HS-5 (cell line): ENCODE data around the gene CHAT.

Source experiments
- DNase-seq: peaks from one replicate; pipeline ENCODE4 v3.0.0-alpha.2; 2012; ENCODE audit warnings: low read depth

CHAT gene

GRCh38 chr10:49613882-49614241 is at the start of gene CHAT:
CHAT (plus strand) TSS chr10:49614037; CDS start chr10:49614190, 153 bp downstream.
- DNase-seq, result no peak

- no peak for DNase-seq
Measured at GRCh38 chr10:49564461-49565009, 49.3 kb upstream of the CHAT start.

- DNase-seq, result no peak
Measured at GRCh38 chr10:49567810-49568209, 46.0 kb upstream of the CHAT start.

GRCh38 chr10:49568235-49568634 is 45.6 kb upstream of the CHAT start:
- no peak for DNase-seq

- DNase-seq, result no peak
Measured at GRCh38 chr10:49569031-49569631, 44.7 kb upstream of the CHAT start.

GRCh38 chr10:49571388-49571787 is 42.4 kb upstream of the CHAT start:
- no peak for DNase-seq

GRCh38 chr10:49572594-49573114 is 41.2 kb upstream of the CHAT start:
- DNase-seq, result no peak

- DNase-seq, result no peak
Measured at GRCh38 chr10:49575489-49576072, 38.3 kb upstream of the CHAT start.

GRCh38 chr10:49577182-49577925 is 36.5 kb upstream of the CHAT start:
- no peak for DNase-seq

- DNase-seq, result no peak
Measured at GRCh38 chr10:49578392-49578791, 35.4 kb upstream of the CHAT start.

GRCh38 chr10:49579621-49580020 is 34.2 kb upstream of the CHAT start:
- DNase-seq, result no peak

GRCh38 chr10:49585387-49585786 is 28.4 kb upstream of the CHAT start:
- DNase-seq, result no peak

GRCh38 chr10:49587981-49588380 is 25.9 kb upstream of the CHAT start:
- DNase-seq, result no peak

GRCh38 chr10:49592726-49593563 is 20.9 kb upstream of the CHAT start:
- DNase-seq, result no peak

GRCh38 chr10:49593564-49593875 is 20.3 kb upstream of the CHAT start:
- DNase-seq, result no peak

GRCh38 chr10:49593998-49594397 is 19.8 kb upstream of the CHAT start:
- DNase-seq, result no peak

- no peak for DNase-seq
Measured at GRCh38 chr10:49594594-49594993, 19.2 kb upstream of the CHAT start.

- DNase-seq, result no peak
Measured at GRCh38 chr10:49595003-49595712, 18.7 kb upstream of the CHAT start.

GRCh38 chr10:49595713-49596492 is 17.9 kb upstream of the CHAT start:
- DNase-seq, result no peak

- no peak for DNase-seq
Measured at GRCh38 chr10:49596493-49596809, 17.4 kb upstream of the CHAT start.

- DNase-seq, result no peak
Measured at GRCh38 chr10:49596836-49597235, 17.0 kb upstream of the CHAT start.
